Measurements from ENCODE around the gene MECP2.

- TF ChIP-seq, protein P1, sequence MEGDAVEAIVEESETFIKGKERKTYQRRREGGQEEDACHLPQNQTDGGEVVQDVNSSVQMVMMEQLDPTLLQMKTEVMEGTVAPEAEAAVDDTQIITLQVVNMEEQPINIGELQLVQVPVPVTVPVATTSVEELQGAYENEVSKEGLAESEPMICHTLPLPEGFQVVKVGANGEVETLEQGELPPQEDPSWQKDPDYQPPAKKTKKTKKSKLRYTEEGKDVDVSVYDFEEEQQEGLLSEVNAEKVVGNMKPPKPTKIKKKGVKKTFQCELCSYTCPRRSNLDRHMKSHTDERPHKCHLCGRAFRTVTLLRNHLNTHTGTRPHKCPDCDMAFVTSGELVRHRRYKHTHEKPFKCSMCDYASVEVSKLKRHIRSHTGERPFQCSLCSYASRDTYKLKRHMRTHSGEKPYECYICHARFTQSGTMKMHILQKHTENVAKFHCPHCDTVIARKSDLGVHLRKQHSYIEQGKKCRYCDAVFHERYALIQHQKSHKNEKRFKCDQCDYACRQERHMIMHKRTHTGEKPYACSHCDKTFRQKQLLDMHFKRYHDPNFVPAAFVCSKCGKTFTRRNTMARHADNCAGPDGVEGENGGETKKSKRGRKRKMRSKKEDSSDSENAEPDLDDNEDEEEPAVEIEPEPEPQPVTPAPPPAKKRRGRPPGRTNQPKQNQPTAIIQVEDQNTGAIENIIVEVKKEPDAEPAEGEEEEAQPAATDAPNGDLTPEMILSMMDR (IDR thresholded peaks at IDR 0.05; ENCODE audit: poor library complexity), result no peak
- TF ChIP-seq EZH2 (IDR thresholded peaks at IDR 0.05; ENCODE audit: borderline replicate concordance) (no peak), EZH2phosphoT487 (IDR thresholded peaks at IDR 0.05; ENCODE audit: low read depth, severe bottlenecking, unreplicated experiment) (no peak)
Measured at GRCh38 chrX:154022108-154022507, 75.4 kb downstream of the MECP2 start.

All from hepatocyte (in vitro differentiated cells).